Lung (tissue), 12 donors: Measurements from ENCODE around the gene SYNE3. TPM values are rescaled to one million over a fixed set of nuclear protein-coding genes. Genes with fewer than 3 reads are reported as not detected.

Source experiments
- ATAC-seq: fragments of 200-7000 bp; cut with Tn5 transposase; one replicate; pipeline ENCODE4 v1.9.1; 2020; ENCODE audit warnings: moderate number of reproducible peaks; ENCODE audit not compliant: insufficient read depth, low FRiP score
- DNase-seq, 3 donors: peaks; one replicate each; pipeline ENCODE4 v3.0.0-alpha.2; 2013 to 2017
- H3K27ac ChIP-seq, 2 donors: one replicate each; pipeline ENCODE4 v1.5.1; 2013; ENCODE audit warnings: mild to moderate bottlenecking in 2 of 2, moderate library complexity in 2 of 2, control low read depth in 1 of 2, inconsistent platforms in 1 of 2, low read depth in 1 of 2, low read length in 1 of 2
- H3K27me3 ChIP-seq, 3 donors: one replicate each; pipeline ENCODE4 v1.5.1; 2013; ENCODE audit warnings: low read length in 2 of 3; ENCODE audit not compliant: control insufficient read depth in 3 of 3, insufficient read depth in 3 of 3
- H3K36me3 ChIP-seq, 4 donors: one replicate each; pipeline ENCODE4 v1.5.1; 2013; ENCODE audit warnings: low read length in 4 of 4, mild to moderate bottlenecking in 1 of 4, moderate library complexity in 1 of 4; ENCODE audit not compliant: control insufficient read depth in 4 of 4, insufficient read depth in 4 of 4
- H3K4me1 ChIP-seq, 5 donors: one replicate each; pipeline ENCODE4 v1.5.1; 2013; ENCODE audit warnings: low read length in 5 of 5, mild to moderate bottlenecking in 2 of 5, moderate library complexity in 1 of 5; ENCODE audit not compliant: control insufficient read depth in 5 of 5, insufficient read depth in 5 of 5
- H3K4me3 ChIP-seq: one replicate; pipeline ENCODE4 v1.5.1; 2013; ENCODE audit warnings: mild to moderate bottlenecking, control low read depth, moderate library complexity
- H3K9ac ChIP-seq, 2 donors: one replicate each; pipeline ENCODE4 v1.5.1; 2013; ENCODE audit warnings: low read length in 2 of 2, control low read depth in 1 of 2; ENCODE audit not compliant: insufficient read depth in 1 of 2
- H3K9me3 ChIP-seq, 4 donors: one replicate each; pipeline ENCODE4 v1.5.1; 2013; ENCODE audit warnings: low read length in 3 of 4, mild to moderate bottlenecking in 1 of 4, moderate library complexity in 1 of 4; ENCODE audit not compliant: control insufficient read depth in 4 of 4, insufficient read depth in 3 of 4
- CTCF ChIP-seq: IDR thresholded peaks from 2 replicates; pipeline ENCODE4 v1.5.1; 2012; ENCODE audit warnings: mild to moderate bottlenecking; ENCODE audit errors: control extremely low read depth, extremely low read depth
- WGBS, 2 donors: extraction: QIAGEN DNeasy Blood & Tissue Kit; methylation state at CpG; one replicate each; pipeline ENCODE4 v1.1.7; 2013; 5-methylcytosine and 5-hydroxymethylcytosine counted together
- polyA plus RNA-seq, 2 donors: library from polyadenylated mRNA; stranded (reverse); fragments of 200-250 nt; gene quantifications; one replicate each; pipeline ENCODE4 v1.2.1, GENCODE V29; 2013
- total RNA-seq, 2 donors: library from RNA; depleted of rRNA in 1 of 2; stranded (reverse); fragments of >200 nt in 1 of 2; gene quantifications; one replicate each; pipeline ENCODE4 v1.2.1, GENCODE V29; 2014 to 2021
- donor health status: control.
- donor health status: control.
- donor health status: Bipolar disorder and iron deficiency.
- donor health status: healthy.
- donor health status: DM: yes; HTN: yes; CAD: no.

The SYNE3 gene
- total and polyA plus RNA-seq, 4 donors = 2.7 to 30.5 (median 6.1) TPM

DNA sequence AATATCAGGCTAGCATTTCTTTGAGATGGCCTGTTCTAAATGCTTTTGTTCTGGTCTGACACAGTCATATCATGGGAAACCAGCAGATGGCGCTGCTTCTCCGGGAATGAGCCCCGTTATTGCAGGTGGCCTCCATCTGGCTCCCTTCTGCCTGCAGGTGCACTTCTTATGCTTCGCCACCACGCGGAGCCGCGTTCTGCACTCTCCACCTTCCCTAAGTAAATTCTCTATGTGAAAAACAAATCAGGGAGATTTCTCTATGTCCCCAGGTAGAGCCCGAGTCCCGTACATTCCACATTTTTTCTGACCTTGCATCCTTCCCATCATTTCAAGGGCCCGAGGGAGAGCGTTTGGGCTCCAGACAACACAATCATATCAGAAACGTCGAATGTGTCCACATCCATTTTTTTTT, 44.6 kb upstream of the SYNE3 start:
- ATAC-seq (peak; percentile 70), DNase-seq (peak; percentile 77 to 86 (median 85))
- no peak overlapping the region for H3K27ac ChIP-seq
- no peaks in the 10 kb centered on the region for H3K36me3 ChIP-seq
- TF ChIP-seq CTCF = peak; percentile 95
- no peak overlapping the region for H3K9ac ChIP-seq
- 12% methylated on average over 14 of the region's 14 CpGs for WGBS, 2 donors
- H3K4me1 ChIP-seq = no peaks in the 10 kb centered on the region
- H3K9me3 ChIP-seq = no peaks in the 10 kb centered on the region
- no peak overlapping the region for H3K4me3 ChIP-seq
- no peaks in the 10 kb centered on the region for H3K27me3 ChIP-seq

GRCh38 chr14:95559203-95559602, 42.8 kb upstream of the SYNE3 start:
- DNase-seq = no peak
- 55 to 69% methylated on average over 6 of the region's 6 CpGs for WGBS, 2 donors

GRCh38 chr14:95557832-95558231, 41.4 kb upstream of the SYNE3 start:
- H3K4me3 ChIP-seq = no peak overlapping the region
- H3K27ac ChIP-seq = no peak overlapping the region
- no peaks in the 10 kb centered on the region for H3K36me3 ChIP-seq
- DNase-seq (no peak), ATAC-seq (no peak)
- H3K4me1 ChIP-seq = no peaks in the 10 kb centered on the region
- no peaks in the 10 kb centered on the region for H3K9me3 ChIP-seq
- no peak overlapping the region for H3K9ac ChIP-seq
- no peaks in the 10 kb centered on the region for H3K27me3 ChIP-seq
- WGBS, 2 donors = 65 to 78% methylated on average over 2 of the region's 2 CpGs
- TF ChIP-seq CTCF = no peak

More at GRCh38 chr14:95559203-95559602, 42.8 kb upstream of the SYNE3 start:
- Histone ChIP-seq H3K36me3 (no peaks in the 10 kb centered on the region), H3K4me1 (no peaks in the 10 kb centered on the region), H3K9ac (no peak overlapping the region), H3K27me3 (no peaks in the 10 kb centered on the region), H3K4me3 (no peak overlapping the region), H3K9me3 (no peaks in the 10 kb centered on the region), H3K27ac (no peak overlapping the region)
- no peak for ATAC-seq
- TF ChIP-seq CTCF = no peak

GRCh38 chr14:95557291-95557690, 40.8 kb upstream of the SYNE3 start:
- 86 to 89% methylated on average over 11 of the region's 11 CpGs for WGBS, 2 donors

More at GRCh38 chr14:95557291-95557690, 40.8 kb upstream of the SYNE3 start:
- Histone ChIP-seq H3K27ac (no peak overlapping the region), H3K9ac (no peak overlapping the region), H3K27me3 (no peaks in the 10 kb centered on the region), H3K36me3 (no peaks in the 10 kb centered on the region), H3K4me3 (no peak overlapping the region), H3K9me3 (no peaks in the 10 kb centered on the region), H3K4me1 (no peaks in the 10 kb centered on the region)
- TF ChIP-seq CTCF = no peak
- DNase-seq (no peak), ATAC-seq (no peak)
